Measurements from ENCODE around the gene MRPL17.

GRCh38 chr11:6681949-6682348, 1.2 kb downstream of the MRPL17 start:
- TF ChIP-seq CTCF (IDR thresholded peaks at IDR 0.05; ENCODE audit: low read length), result no peak
- no peak for TF ChIP-seq EZH2 (IDR thresholded peaks at IDR 0.05; ENCODE audit: borderline replicate concordance, low read length)
